GM12875 (cell line): ENCODE results near the gene ADGRA1.

Experiments
- H3K4me3 ChIP-seq: one replicate; pipeline ENCODE4 v1.5.1; 2011; ENCODE audit warnings: low read depth, low read length, control low read depth
- CTCF ChIP-seq: IDR thresholded peaks from 2 replicates; pipeline ENCODE4 v1.5.1; 2011; ENCODE audit warnings: low read depth, mild to moderate bottlenecking, control low read depth, inconsistent platforms, low read length, moderate library complexity, borderline replicate concordance; ENCODE audit not compliant: insufficient read depth

ADGRA1 gene

GRCh38 chr10:133124357-133125211 is 36.9 kb downstream of the ADGRA1 start:
- TF ChIP-seq CTCF: no peak
- no peak overlapping the region for H3K4me3 ChIP-seq

- no peak overlapping the region for H3K4me3 ChIP-seq
- no peak for TF ChIP-seq CTCF
These were observed 38.2 kb downstream of the ADGRA1 start for GRCh38 chr10:133125901-133126300.

GRCh38 chr10:133126431-133127290 is 38.9 kb downstream of the ADGRA1 start:
- no peak for TF ChIP-seq CTCF

GRCh38 chr10:133127291-133128125 is 39.8 kb downstream of the ADGRA1 start:
- no peak overlapping the region for H3K4me3 ChIP-seq
- TF ChIP-seq CTCF: no peak

More at GRCh38 chr10:133126431-133127290, 38.9 kb downstream of the ADGRA1 start:
- H3K4me3 ChIP-seq: no peak overlapping the region

GRCh38 chr10:133128126-133129070 is 40.7 kb downstream of the ADGRA1 start:
- no peak overlapping the region for H3K4me3 ChIP-seq
- no peak for TF ChIP-seq CTCF
